ENCODE measurements around the gene DCST2. TPM values are rescaled to one million over a fixed set of nuclear protein-coding genes. Genes with fewer than 3 reads are reported as not detected.
A peak's percentile ranks its signal among the peaks of the same experiment; 100 is the strongest.

The DCST2 gene
- polyA plus RNA-seq, 3 donors = 2.6 TPM; not detected in 2

DNA sequence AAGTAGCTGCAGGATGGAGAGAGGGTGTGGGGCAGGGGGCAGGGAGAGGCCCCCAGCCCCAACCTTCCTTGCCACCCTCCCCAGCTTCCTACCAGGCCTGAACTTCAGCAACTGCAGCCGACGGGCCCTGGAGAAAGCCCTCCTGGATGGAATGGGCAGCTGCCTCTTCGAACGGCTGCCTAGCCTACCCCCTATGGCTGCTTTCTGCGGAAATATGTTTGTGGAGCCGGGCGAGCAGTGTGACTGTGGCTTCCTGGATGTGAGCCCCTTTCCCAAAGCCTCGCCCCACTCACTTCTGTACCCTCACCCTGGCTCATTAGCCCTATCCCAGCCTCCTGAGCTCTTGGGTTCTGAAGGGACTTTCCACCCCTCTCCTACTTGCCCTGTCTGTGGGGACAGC, 23.5 kb upstream of the DCST2 start:
- H3K36me3 ChIP-seq (replicated peaks in 1 of 2; ENCODE audit: control insufficient read depth in 1 of 2, insufficient read depth in 2 of 2, low read length in 2 of 2) = peaks cover 71 to 78% of the 10 kb centered on the region in 2 donors
- Mint-ChIP-seq H3K4me3 (no peak overlapping the region), H3K4me1 (peaks cover 26% of the 10 kb centered on the region), H3K9me3 (no peaks in the 10 kb centered on the region), H3K27me3 (ENCODE audit: low read depth in 3 of 3) (peaks cover 0 to 2% (median 0%) of the 10 kb centered on the region in 3 donors), H3K27ac (no peak overlapping the region), H3K36me3 (peaks cover 63 to 72% of the 10 kb centered on the region in 2 donors)
- H3K9ac ChIP-seq (ENCODE audit: insufficient read depth, low read length, poor library complexity, severe bottlenecking) = no peak overlapping the region
- H3K4me3 ChIP-seq (replicated peaks in 1 of 3; ENCODE audit: low read depth in 2 of 3, low read length in 3 of 3) = no peak overlapping the region
- H3K4me2 ChIP-seq (replicated peaks; ENCODE audit: extremely low read depth, low read length, poor library complexity, severe bottlenecking) = no peak overlapping the region
- H4K20me1 ChIP-seq (ENCODE audit: insufficient read depth, low read length) = peaks cover 83% of the 10 kb centered on the region
- intact Hi-C loops (cut with micrococcal nuclease) = no loop called here
- H3K79me2 ChIP-seq (ENCODE audit: insufficient read depth, low read length) = peaks cover 25% of the 10 kb centered on the region
- no peak for DNase-seq
- peaks cover 16 to 28% of the 10 kb centered on the region in 2 donors for H3K4me1 ChIP-seq (ENCODE audit: control insufficient read depth in 1 of 2, insufficient read depth in 2 of 2, low read length in 2 of 2)
- H3K27me3 ChIP-seq (ENCODE audit: control insufficient read depth in 2 of 2, insufficient read depth in 2 of 2, low read length in 2 of 2) = no peaks in the 10 kb centered on the region
- 95% methylated on average over 8 of the region's 8 CpGs for WGBS (ENCODE audit: insufficient coverage)
- no peaks in the 10 kb centered on the region for H3K9me3 ChIP-seq (replicated peaks in 1 of 2; ENCODE audit: control insufficient read depth in 1 of 2, insufficient read depth in 1 of 2, low read length in 2 of 2)
- H2AFZ ChIP-seq (ENCODE audit: insufficient read depth, low read depth, low read length, poor library complexity, severe bottlenecking) = no peak overlapping the region
- no peak overlapping the region for H3K27ac ChIP-seq (ENCODE audit: low read depth in 1 of 2, low read length in 2 of 2)
- TF ChIP-seq, protein P1, sequence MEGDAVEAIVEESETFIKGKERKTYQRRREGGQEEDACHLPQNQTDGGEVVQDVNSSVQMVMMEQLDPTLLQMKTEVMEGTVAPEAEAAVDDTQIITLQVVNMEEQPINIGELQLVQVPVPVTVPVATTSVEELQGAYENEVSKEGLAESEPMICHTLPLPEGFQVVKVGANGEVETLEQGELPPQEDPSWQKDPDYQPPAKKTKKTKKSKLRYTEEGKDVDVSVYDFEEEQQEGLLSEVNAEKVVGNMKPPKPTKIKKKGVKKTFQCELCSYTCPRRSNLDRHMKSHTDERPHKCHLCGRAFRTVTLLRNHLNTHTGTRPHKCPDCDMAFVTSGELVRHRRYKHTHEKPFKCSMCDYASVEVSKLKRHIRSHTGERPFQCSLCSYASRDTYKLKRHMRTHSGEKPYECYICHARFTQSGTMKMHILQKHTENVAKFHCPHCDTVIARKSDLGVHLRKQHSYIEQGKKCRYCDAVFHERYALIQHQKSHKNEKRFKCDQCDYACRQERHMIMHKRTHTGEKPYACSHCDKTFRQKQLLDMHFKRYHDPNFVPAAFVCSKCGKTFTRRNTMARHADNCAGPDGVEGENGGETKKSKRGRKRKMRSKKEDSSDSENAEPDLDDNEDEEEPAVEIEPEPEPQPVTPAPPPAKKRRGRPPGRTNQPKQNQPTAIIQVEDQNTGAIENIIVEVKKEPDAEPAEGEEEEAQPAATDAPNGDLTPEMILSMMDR (IDR thresholded peaks at IDR 0.05) = no peak

DNA sequence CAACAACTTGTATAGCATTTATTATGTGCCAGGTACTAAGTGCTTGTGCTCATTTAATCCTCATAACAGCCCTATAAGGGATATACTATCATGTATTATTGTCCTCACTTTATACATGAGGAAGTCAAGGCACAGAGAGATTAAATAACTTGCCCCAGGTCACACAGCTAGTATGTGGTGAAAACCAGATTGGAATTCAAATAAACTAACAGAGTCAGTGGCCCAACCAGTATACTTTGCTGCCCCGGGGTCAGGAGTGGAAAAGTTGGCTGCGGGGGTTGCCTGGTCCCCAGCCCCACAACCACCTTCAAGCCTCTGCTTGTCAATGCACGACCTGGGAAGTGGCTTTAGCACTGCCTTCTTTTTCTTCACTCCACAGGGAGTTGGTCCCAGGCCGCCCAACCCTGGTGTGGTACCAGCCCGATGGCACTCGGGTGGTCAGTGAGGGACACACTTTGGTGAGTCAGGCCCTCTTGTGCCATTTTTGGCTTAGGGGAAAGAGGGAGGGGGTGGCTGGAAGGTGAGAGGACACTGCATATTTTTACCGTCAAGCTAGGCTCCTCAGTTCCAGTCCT, 20.0 kb upstream of the DCST2 start:
- H3K4me3 ChIP-seq (replicated peaks in 1 of 3; ENCODE audit: low read depth in 2 of 3, low read length in 3 of 3) = peak overlapping the region in 1 of 3 experiments; percentile 96
- H2AFZ ChIP-seq (ENCODE audit: insufficient read depth, low read depth, low read length, poor library complexity, severe bottlenecking) = no peak overlapping the region
- H3K79me2 ChIP-seq (ENCODE audit: insufficient read depth, low read length) = peaks cover 25% of the 10 kb centered on the region
- H3K27ac ChIP-seq (ENCODE audit: low read depth in 1 of 2, low read length in 2 of 2) = peak overlapping the region in 1 of 2 donors; percentile 47
- H4K20me1 ChIP-seq (ENCODE audit: insufficient read depth, low read length) = peaks cover 62% of the 10 kb centered on the region
- H3K27me3 Mint-ChIP-seq (ENCODE audit: low read depth in 3 of 3) = peaks cover 0 to 2% (median 0%) of the 10 kb centered on the region in 3 donors
- H3K36me3 Mint-ChIP-seq = peaks cover 45 to 47% of the 10 kb centered on the region in 2 donors
- DNase-seq = no peak
- H3K4me1 Mint-ChIP-seq = peaks cover 26% of the 10 kb centered on the region
- H3K4me3 Mint-ChIP-seq = no peak overlapping the region
- intact Hi-C loops (cut with micrococcal nuclease) = loop anchor here (5.0 kb wide), 3 partner anchors 34 to 51 kb away; partner anchors contain the start of gene ZBTB7B (in 1 of the 2)
- TF ChIP-seq, protein P1 (IDR thresholded peaks at IDR 0.05) = no peak
- H3K36me3 ChIP-seq (replicated peaks in 1 of 2; ENCODE audit: control insufficient read depth in 1 of 2, insufficient read depth in 2 of 2, low read length in 2 of 2) = peaks cover 49 to 50% of the 10 kb centered on the region in 2 donors
- peak overlapping the region; percentile 100 for H3K4me2 ChIP-seq (replicated peaks; ENCODE audit: extremely low read depth, low read length, poor library complexity, severe bottlenecking)
- peak overlapping the region in 1 of 7 donors; percentile 54 for H3K27ac Mint-ChIP-seq
- WGBS (ENCODE audit: insufficient coverage) = 95% methylated on average over 7 of the region's 7 CpGs
- peaks cover 28 to 42% of the 10 kb centered on the region in 2 donors for H3K4me1 ChIP-seq (ENCODE audit: control insufficient read depth in 1 of 2, insufficient read depth in 2 of 2, low read length in 2 of 2)
- no peaks in the 10 kb centered on the region for H3K9me3 ChIP-seq (replicated peaks in 1 of 2; ENCODE audit: control insufficient read depth in 1 of 2, insufficient read depth in 1 of 2, low read length in 2 of 2)
- H3K27me3 ChIP-seq (ENCODE audit: control insufficient read depth in 2 of 2, insufficient read depth in 2 of 2, low read length in 2 of 2) = no peaks in the 10 kb centered on the region
- H3K9ac ChIP-seq (ENCODE audit: insufficient read depth, low read length, poor library complexity, severe bottlenecking) = peak overlapping the region; percentile 30
- no peaks in the 10 kb centered on the region for H3K9me3 Mint-ChIP-seq
